ENCODE results near the gene LCMT1. TPM values are rescaled to one million over a fixed set of nuclear protein-coding genes. Genes with fewer than 3 reads are reported as not detected.

The LCMT1 gene
- total and polyA plus RNA-seq, 2 of the 4 experiments (the other 2 are of a cell fraction) = 33.1 to 60.4 TPM

DNA sequence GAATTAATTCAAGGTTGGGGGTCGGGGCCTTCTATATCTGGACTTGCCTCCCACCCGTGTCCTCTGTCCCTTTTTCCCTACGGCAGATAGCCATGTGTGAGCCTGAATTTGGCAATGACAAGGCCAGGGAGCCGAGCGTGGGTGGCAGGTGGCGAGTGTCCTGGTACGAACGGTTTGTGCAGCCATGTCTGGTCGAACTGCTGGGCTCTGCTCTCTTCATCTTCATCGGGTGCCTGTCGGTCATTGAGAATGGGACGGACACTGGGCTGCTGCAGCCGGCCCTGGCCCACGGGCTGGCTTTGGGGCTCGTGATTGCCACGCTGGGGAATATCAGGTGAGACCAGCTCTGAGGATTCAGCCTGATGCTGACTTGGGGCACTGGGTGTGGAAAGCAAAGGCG, 105.6 kb downstream of the LCMT1 start:
- Histone ChIP-seq H2BK120ac (ENCODE audit: low read depth, low read length) (no peak overlapping the region), H3K4me2 (ENCODE audit: low read depth, low read length) (no peak overlapping the region), H2BK15ac (ENCODE audit: low read depth, low read length) (no peak overlapping the region), H2AK5ac (ENCODE audit: low read depth, low read length) (no peak overlapping the region), H3K18ac (ENCODE audit: low read depth, low read length) (no peak overlapping the region), H4K91ac (ENCODE audit: insufficient read depth, low read depth, low read length) (no peak overlapping the region), H3K56ac (ENCODE audit: extremely low read depth, insufficient read depth, low read length) (no peak overlapping the region), H4K20me1 (ENCODE audit: insufficient read depth, low read length) (no peaks in the 10 kb centered on the region), H3K27ac (ENCODE audit: insufficient read depth, low read length) (no peak overlapping the region), H3K79me1 (ENCODE audit: low read depth in 1 of 2, low read length in 2 of 2) (no peaks in the 10 kb centered on the region), H3K4me3 (ENCODE audit: insufficient read depth, low read depth, low read length) (no peak overlapping the region), H3K9me1 (ENCODE audit: insufficient read depth, low read length) (no peaks in the 10 kb centered on the region), H2BK20ac (ENCODE audit: low read depth, low read length) (no peak overlapping the region), H3K9me3 (ENCODE audit: control insufficient read depth, insufficient read depth, low read length) (no peaks in the 10 kb centered on the region), H3K9ac (ENCODE audit: low read depth, low read length) (no peak overlapping the region), H3K14ac (replicated peaks; ENCODE audit: low read depth, low read length) (no peak overlapping the region), H2BK5ac (ENCODE audit: low read depth, low read length, poor library complexity, severe bottlenecking) (no peak overlapping the region), H2AK9ac (replicated peaks; ENCODE audit: low read depth, low read length, poor library complexity) (no peak overlapping the region), H4K8ac (ENCODE audit: low read depth in 2 of 2, low read length in 2 of 2) (no peak overlapping the region), H4K5ac (ENCODE audit: low read depth, low read length) (no peak overlapping the region), H3K36me3 (ENCODE audit: control insufficient read depth, insufficient read depth, low read length) (no peaks in the 10 kb centered on the region), H3K23ac (ENCODE audit: low read depth, low read length) (no peak overlapping the region), H3K4me1 (ENCODE audit: control insufficient read depth, insufficient read depth, low read length) (no peaks in the 10 kb centered on the region), H2AFZ (replicated peaks; ENCODE audit: low read length, poor library complexity) (no peak overlapping the region), H3K27me3 (ENCODE audit: control insufficient read depth, insufficient read depth, low read length) (peaks cover 26% of the 10 kb centered on the region), H3K4ac (ENCODE audit: low read depth, low read length) (no peak overlapping the region)
- 78% methylated on average over 5 of the region's 17 CpGs; no CpG with 5 or more reads in 1 of the 2 experiments for WGBS, 2 experiments (ENCODE audit: extremely low coverage in 2 of 2, insufficient read length in 1 of 2)
- ATAC-seq (ENCODE audit: low read depth) (no peak), DNase-seq (no peak)
- in situ Hi-C loops (cut with MboI; ENCODE audit: low sequenced_read_pairs) = no loop called here
- ChIA-PET POLR2A (ENCODE audit: unreplicated experiment) (no interaction called here), CTCF (interaction anchor here (0.5 kb wide), 1 partner anchor 59 kb away, joined by 3 read pairs; no protein-coding TSS in a partner anchor)
- BruUV-seq (replicated peaks) = no TSS peak
- dilution Hi-C loops (cut with HindIII; ENCODE audit: low sequenced_read_pairs, unreplicated experiment) = no loop called here
- TF ChIP-seq CEBPB (IDR thresholded peaks at IDR 0.05; ENCODE audit: low read depth, low read length) = no peak
- TF ChIP-seq, protein P1, sequence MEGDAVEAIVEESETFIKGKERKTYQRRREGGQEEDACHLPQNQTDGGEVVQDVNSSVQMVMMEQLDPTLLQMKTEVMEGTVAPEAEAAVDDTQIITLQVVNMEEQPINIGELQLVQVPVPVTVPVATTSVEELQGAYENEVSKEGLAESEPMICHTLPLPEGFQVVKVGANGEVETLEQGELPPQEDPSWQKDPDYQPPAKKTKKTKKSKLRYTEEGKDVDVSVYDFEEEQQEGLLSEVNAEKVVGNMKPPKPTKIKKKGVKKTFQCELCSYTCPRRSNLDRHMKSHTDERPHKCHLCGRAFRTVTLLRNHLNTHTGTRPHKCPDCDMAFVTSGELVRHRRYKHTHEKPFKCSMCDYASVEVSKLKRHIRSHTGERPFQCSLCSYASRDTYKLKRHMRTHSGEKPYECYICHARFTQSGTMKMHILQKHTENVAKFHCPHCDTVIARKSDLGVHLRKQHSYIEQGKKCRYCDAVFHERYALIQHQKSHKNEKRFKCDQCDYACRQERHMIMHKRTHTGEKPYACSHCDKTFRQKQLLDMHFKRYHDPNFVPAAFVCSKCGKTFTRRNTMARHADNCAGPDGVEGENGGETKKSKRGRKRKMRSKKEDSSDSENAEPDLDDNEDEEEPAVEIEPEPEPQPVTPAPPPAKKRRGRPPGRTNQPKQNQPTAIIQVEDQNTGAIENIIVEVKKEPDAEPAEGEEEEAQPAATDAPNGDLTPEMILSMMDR (conservative IDR thresholded peaks at IDR 0.05; ENCODE audit: low read depth, low read length) = no peak
- no peak for TF ChIP-seq NFE2L2 (IDR thresholded peaks at IDR 0.05; ENCODE audit: low read depth, low read length)
- no peak for TF ChIP-seq RAD21 (IDR thresholded peaks at IDR 0.05; ENCODE audit: low read length)
- TF ChIP-seq MAFK (IDR thresholded peaks at IDR 0.05; ENCODE audit: low read depth, low read length) = no peak
- TF ChIP-seq SMC3 (IDR thresholded peaks at IDR 0.05; ENCODE audit: low read depth, low read length) = no peak
- no peak for TF ChIP-seq MXI1 (IDR thresholded peaks at IDR 0.05; ENCODE audit: borderline replicate concordance, low read depth, low read length)
- no peak for TF ChIP-seq FOS (IDR thresholded peaks at IDR 0.05; ENCODE audit: low read depth, low read length)
- TF ChIP-seq USF2 (IDR thresholded peaks at IDR 0.05; ENCODE audit: low read depth, low read length) = no peak
- TF ChIP-seq MAZ (IDR thresholded peaks at IDR 0.05; ENCODE audit: borderline replicate concordance, low read depth, low read length) = no peak
- TF ChIP-seq CHD1 (IDR thresholded peaks at IDR 0.05; ENCODE audit: low read depth, low read length) = no peak
- no peak for TF ChIP-seq ELK1 (IDR thresholded peaks at IDR 0.05; ENCODE audit: borderline replicate concordance, low read depth, low read length)
- no peak for TF ChIP-seq BHLHE40 (IDR thresholded peaks at IDR 0.05; ENCODE audit: low read depth, low read length)
- no peak for TF ChIP-seq RCOR1 (IDR thresholded peaks at IDR 0.05; ENCODE audit: insufficient replicate concordance, low read length)
- no peak for TF ChIP-seq POLR2A (IDR thresholded peaks at IDR 0.05; ENCODE audit: low read depth, low read length)
- intact Hi-C loops (cut with micrococcal nuclease) = no loop called here

All from IMR-90 (cell line).